HG03135 (cell line): Measurements from ENCODE around the gene HOXC12.

Experiments used
- ATAC-seq: cut with Tn5 transposase; IDR thresholded peaks from one replicate; pipeline ENCODE4 v1.9.1; 2021; ENCODE audit warnings: mild to moderate bottlenecking, moderate library complexity; ENCODE audit not compliant: unreplicated experiment

The HOXC12 gene

GRCh38 chr12:53940443-53941014, 14.2 kb upstream of the HOXC12 start:
- ATAC-seq: no peak

- ATAC-seq: no peak
Observed at GRCh38 chr12:53941187-53941586, 13.5 kb upstream of the HOXC12 start.

GRCh38 chr12:53941750-53942149, 13.0 kb upstream of the HOXC12 start:
- ATAC-seq: no peak

- no peak for ATAC-seq
Observed at GRCh38 chr12:53942467-53942997, 12.2 kb upstream of the HOXC12 start.

- no peak for ATAC-seq
Observed at GRCh38 chr12:53944209-53944608, 10.5 kb upstream of the HOXC12 start.

GRCh38 chr12:53944907-53945847, 9.5 kb upstream of the HOXC12 start:
- no peak for ATAC-seq

GRCh38 chr12:53947743-53948142, 7.0 kb upstream of the HOXC12 start:
- no peak for ATAC-seq

GRCh38 chr12:53948650-53949593, 5.8 kb upstream of the HOXC12 start:
- ATAC-seq: no peak

GRCh38 chr12:53949631-53950436, 4.9 kb upstream of the HOXC12 start:
- ATAC-seq: no peak

- ATAC-seq: no peak
Observed at GRCh38 chr12:53950437-53950773, 4.3 kb upstream of the HOXC12 start.

GRCh38 chr12:53950789-53951576, 3.7 kb upstream of the HOXC12 start:
- no peak for ATAC-seq

GRCh38 chr12:53951577-53952334, 2.9 kb upstream of the HOXC12 start:
- no peak for ATAC-seq

GRCh38 chr12:53952335-53952694, 2.4 kb upstream of the HOXC12 start:
- ATAC-seq: no peak

GRCh38 chr12:53952871-53953734, 1.6 kb upstream of the HOXC12 start:
- ATAC-seq: no peak

- no peak for ATAC-seq
Observed at GRCh38 chr12:53953831-53954693, 641 bp upstream of the HOXC12 start.

GRCh38 chr12:53955036-53955775, 503 bp downstream of the HOXC12 start:
- no peak for ATAC-seq
